HepG2 (cell line): ENCODE results near the gene C2. TPM values are rescaled to one million over a fixed set of nuclear protein-coding genes. Genes with fewer than 3 reads are reported as not detected.

Experiments used
- ARNT ChIP-seq: fragments of 450-650 bp; IDR thresholded peaks from 2 replicates; pipeline ENCODE4 v1.6.1; 2017
- CREBL2 ChIP-seq: sonication (generic); formaldehyde crosslinking; IDR thresholded peaks from 2 replicates; pipeline ENCODE4 v1.8.1; 2023; ENCODE audit warnings: missing genetic modification reagents, mild to moderate bottlenecking, borderline replicate concordance
- EHMT2 ChIP-seq: fragments of 200-600 bp; sonication (generic); IDR thresholded peaks from 2 replicates; pipeline ENCODE4 v1.7.0; 2017; ENCODE audit warnings: antibody characterized with exemption, low read depth, low read length, borderline replicate concordance
- FOSL2 ChIP-seq: sonication (generic); formaldehyde crosslinking; IDR thresholded peaks from 2 replicates; pipeline ENCODE4 v1.4.0; 2020; ENCODE audit warnings: missing genetic modification reagents
- GABPA ChIP-seq, 2 experiments: IDR thresholded peaks; 2 replicates each; pipeline ENCODE4 v1.6.1; 2011 to 2016; ENCODE audit warnings: low read depth in 2 of 2, low read length in 1 of 2, missing biosample characterization in 1 of 2, missing genetic modification characterization in 1 of 2
- LCORL ChIP-seq, 2 experiments: fragments of 450-650 bp in 1 of 2; sonication (generic) in 1 of 2; formaldehyde crosslinking in 1 of 2; IDR thresholded peaks; 2 replicates each; pipeline versions ENCODE4 v1.5.0 to v1.6.1; 2017 to 2020; ENCODE audit warnings: antibody characterized with exemption in 1 of 2, missing genetic modification reagents in 1 of 2
- MAF1 ChIP-seq: sonication (generic); formaldehyde crosslinking; IDR thresholded peaks from 2 replicates; pipeline ENCODE4 v1.5.0; 2020; ENCODE audit warnings: missing genetic modification reagents, borderline replicate concordance
- MED1 ChIP-seq: sonication (generic); formaldehyde crosslinking; IDR thresholded peaks from 2 replicates; pipeline ENCODE4 v1.4.0; 2020; ENCODE audit warnings: missing genetic modification reagents
- NR0B2 ChIP-seq: sonication (generic); formaldehyde crosslinking; IDR thresholded peaks from 2 replicates; pipeline ENCODE4 v1.4.0; 2020; ENCODE audit warnings: mild to moderate bottlenecking, missing genetic modification reagents
- PHF5A ChIP-seq: IDR thresholded peaks from one replicate; pipeline ENCODE4 v1.6.1; 2018; ENCODE audit warnings: low read depth, missing genetic modification reagents; ENCODE audit not compliant: unreplicated experiment
- POGK ChIP-seq: sonication (generic); formaldehyde crosslinking; conservative IDR thresholded peaks from 2 replicates; pipeline ENCODE4 v1.8.0; 2022; ENCODE audit warnings: mild to moderate bottlenecking, moderate library complexity, missing genetic modification reagents
- ZNF496 ChIP-seq: sonication (generic); formaldehyde crosslinking; IDR thresholded peaks from 2 replicates; pipeline ENCODE4 v1.8.1; 2023; ENCODE audit warnings: mild to moderate bottlenecking, moderate library complexity, missing genetic modification reagents; ENCODE audit not compliant: insufficient replicate concordance
- ZNF850 ChIP-seq: sonication (generic); formaldehyde crosslinking; conservative IDR thresholded peaks from 2 replicates; pipeline ENCODE4 v1.9.0; 2021; ENCODE audit warnings: mild to moderate bottlenecking, missing genetic modification reagents
- polyA plus RNA-seq, 8 experiments: library from polyadenylated mRNA; depleted of rRNA in 3 of 8; stranded (reverse) in 7 of 8; unstranded in 1 of 8; fragments of >200 nt; fragmentation: Illumina TruSeq in 4 of 8; extraction: Trizol in 4 of 8; gene quantifications; 2 replicates each; pipeline versions ENCODE4 v1.2.1 to v1.2.3, GENCODE V29; 2011 to 2016; ENCODE audit warnings: low read depth in 4 of 8, missing spikeins in 1 of 8, mixed read lengths in 1 of 8; ENCODE audit not compliant: insufficient read depth in 1 of 8
- total RNA-seq, 5 experiments: library from RNA; depleted of rRNA; stranded (reverse); fragments of >200 nt; fragmentation: Illumina TruSeq; extraction: Trizol; gene quantifications; 2 replicates each; pipeline ENCODE4 v1.2.3, GENCODE V29; 2016; ENCODE audit warnings: low read depth in 1 of 5
- TF ChIP-seq, protein P1 (sequence below): sonication (generic); formaldehyde crosslinking; IDR thresholded peaks from 2 replicates; pipeline ENCODE4 v1.4.0; 2020; ENCODE audit warnings: missing genetic modification reagents
- TF ChIP-seq, protein P2 (sequence below): fragments of 450-650 bp; IDR thresholded peaks from 2 replicates; pipeline ENCODE4 v1.6.1; 2017
- TF ChIP-seq, protein P3 (sequence below): sonication (generic); formaldehyde crosslinking; conservative IDR thresholded peaks from 2 replicates; pipeline ENCODE4 v1.4.0; 2020; ENCODE audit warnings: mild to moderate bottlenecking, missing genetic modification reagents, moderate library complexity

The C2 gene
- total and polyA plus RNA-seq, 2 of the 13 experiments (the other 11 are each of a cell fraction or from before 2014, with no cell fraction given): 165 to 307 TPM

DNA sequence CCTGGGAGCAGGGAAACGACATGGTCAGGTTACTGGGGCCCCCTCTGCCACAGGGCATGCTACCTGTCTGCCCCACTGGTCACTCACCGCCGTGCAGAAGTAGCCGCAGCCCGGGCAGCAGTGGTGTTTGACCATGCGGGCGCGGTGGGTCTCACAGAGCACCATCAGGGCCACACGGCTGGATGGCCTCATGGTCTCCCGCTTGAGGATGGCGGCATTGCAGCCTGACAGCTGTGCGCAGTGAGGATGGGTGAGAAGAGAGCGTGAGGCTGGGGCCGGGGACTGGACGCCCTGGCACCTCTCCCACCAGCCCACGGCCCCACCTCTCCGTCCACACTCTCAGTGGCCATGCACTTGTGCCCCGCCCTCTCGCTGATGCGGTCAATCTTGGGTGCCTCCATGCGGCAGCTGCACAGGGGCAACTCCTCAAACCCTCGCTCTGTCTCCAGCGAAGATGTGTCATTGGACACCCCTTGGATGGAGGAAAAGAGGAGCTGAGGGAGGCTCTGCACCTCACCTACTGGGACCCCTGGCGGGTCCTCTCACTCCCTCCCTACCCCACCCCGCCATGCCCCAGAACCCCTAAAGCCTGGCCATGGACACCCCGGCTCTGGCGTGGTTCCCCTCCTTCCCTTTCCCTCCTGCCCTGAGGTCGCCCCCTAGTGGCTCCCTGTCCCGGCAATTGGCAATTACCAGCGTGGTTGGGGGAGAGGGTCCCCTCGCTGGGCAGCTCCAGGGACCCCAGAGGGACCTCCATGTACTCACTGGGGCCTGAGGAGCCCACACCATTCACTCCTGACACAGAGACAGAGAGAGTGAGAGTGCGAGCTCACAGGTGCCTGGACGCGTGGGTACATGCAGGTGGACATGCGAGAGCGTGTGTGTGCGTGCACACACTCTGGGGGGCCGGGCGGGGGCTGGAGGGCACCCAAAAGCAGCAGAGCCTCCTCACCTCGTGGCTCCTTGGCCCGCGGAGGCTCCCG is 39.0 kb upstream of the C2 start (continued):
- TF ChIP-seq FOSL2 (CRISPR knock-in tag): peak; percentile 25; the same call in 1 of the 2 replicates
- TF ChIP-seq ZNF496 (CRISPR knock-in tag): no peak
- TF ChIP-seq ARNT: no peak
- TF ChIP-seq MAF1: no peak
- TF ChIP-seq ZNF850 (CRISPR knock-in tag): no peak
- TF ChIP-seq CREBL2 (CRISPR knock-in tag): no peak
- no peak for TF ChIP-seq GABPA (IDR thresholded peaks at IDR 0.05; ENCODE audit: low read depth, low read length)
- no peak for TF ChIP-seq GABPA (CRISPR knock-in tag; IDR thresholded peaks at IDR 0.05; ENCODE audit: low read depth)
- TF ChIP-seq, protein P1, sequence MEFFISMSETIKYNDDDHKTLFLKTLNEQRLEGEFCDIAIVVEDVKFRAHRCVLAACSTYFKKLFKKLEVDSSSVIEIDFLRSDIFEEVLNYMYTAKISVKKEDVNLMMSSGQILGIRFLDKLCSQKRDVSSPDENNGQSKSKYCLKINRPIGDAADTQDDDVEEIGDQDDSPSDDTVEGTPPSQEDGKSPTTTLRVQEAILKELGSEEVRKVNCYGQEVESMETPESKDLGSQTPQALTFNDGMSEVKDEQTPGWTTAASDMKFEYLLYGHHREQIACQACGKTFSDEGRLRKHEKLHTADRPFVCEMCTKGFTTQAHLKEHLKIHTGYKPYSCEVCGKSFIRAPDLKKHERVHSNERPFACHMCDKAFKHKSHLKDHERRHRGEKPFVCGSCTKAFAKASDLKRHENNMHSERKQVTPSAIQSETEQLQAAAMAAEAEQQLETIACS: peak; percentile 10; the same call in 1 of the 2 replicates
- TF ChIP-seq, protein P2, sequence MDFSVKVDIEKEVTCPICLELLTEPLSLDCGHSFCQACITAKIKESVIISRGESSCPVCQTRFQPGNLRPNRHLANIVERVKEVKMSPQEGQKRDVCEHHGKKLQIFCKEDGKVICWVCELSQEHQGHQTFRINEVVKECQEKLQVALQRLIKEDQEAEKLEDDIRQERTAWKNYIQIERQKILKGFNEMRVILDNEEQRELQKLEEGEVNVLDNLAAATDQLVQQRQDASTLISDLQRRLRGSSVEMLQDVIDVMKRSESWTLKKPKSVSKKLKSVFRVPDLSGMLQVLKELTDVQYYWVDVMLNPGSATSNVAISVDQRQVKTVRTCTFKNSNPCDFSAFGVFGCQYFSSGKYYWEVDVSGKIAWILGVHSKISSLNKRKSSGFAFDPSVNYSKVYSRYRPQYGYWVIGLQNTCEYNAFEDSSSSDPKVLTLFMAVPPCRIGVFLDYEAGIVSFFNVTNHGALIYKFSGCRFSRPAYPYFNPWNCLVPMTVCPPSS: no peak
- 0 out of 2 replicates have a peak, but pooled peaks have one; percentile 12 for TF ChIP-seq MED1
- TF ChIP-seq LCORL (IDR thresholded peaks at IDR 0.05): no peak
- no peak for TF ChIP-seq LCORL (CRISPR knock-in tag; IDR thresholded peaks at IDR 0.05)
- no peak for TF ChIP-seq POGK (CRISPR knock-in tag)
- TF ChIP-seq PHF5A (CRISPR knock-in tag): no peak
- TF ChIP-seq EHMT2: no peak
- TF ChIP-seq NR0B2 (CRISPR knock-in tag): peak; percentile 40; the same call in 1 of the 2 replicates
- TF ChIP-seq, protein P3, sequence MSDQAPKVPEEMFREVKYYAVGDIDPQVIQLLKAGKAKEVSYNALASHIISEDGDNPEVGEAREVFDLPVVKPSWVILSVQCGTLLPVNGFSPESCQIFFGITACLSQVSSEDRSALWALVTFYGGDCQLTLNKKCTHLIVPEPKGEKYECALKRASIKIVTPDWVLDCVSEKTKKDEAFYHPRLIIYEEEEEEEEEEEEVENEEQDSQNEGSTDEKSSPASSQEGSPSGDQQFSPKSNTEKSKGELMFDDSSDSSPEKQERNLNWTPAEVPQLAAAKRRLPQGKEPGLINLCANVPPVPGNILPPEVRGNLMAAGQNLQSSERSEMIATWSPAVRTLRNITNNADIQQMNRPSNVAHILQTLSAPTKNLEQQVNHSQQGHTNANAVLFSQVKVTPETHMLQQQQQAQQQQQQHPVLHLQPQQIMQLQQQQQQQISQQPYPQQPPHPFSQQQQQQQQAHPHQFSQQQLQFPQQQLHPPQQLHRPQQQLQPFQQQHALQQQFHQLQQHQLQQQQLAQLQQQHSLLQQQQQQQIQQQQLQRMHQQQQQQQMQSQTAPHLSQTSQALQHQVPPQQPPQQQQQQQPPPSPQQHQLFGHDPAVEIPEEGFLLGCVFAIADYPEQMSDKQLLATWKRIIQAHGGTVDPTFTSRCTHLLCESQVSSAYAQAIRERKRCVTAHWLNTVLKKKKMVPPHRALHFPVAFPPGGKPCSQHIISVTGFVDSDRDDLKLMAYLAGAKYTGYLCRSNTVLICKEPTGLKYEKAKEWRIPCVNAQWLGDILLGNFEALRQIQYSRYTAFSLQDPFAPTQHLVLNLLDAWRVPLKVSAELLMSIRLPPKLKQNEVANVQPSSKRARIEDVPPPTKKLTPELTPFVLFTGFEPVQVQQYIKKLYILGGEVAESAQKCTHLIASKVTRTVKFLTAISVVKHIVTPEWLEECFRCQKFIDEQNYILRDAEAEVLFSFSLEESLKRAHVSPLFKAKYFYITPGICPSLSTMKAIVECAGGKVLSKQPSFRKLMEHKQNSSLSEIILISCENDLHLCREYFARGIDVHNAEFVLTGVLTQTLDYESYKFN (CRISPR knock-in tag): no peak
